ENCODE results near the gene GPR45. TPM values are rescaled to one million over a fixed set of nuclear protein-coding genes. Genes with fewer than 3 reads are reported as not detected.
"Not testable (repeated sequence)": the region's sequence is repeated elsewhere in the genome, so short reads cannot be mapped to it uniquely, and the experiment has no call there.

GPR45 gene
- total and polyA plus RNA-seq, 3 donors from 2014 or later = 0.68 to 0.74 TPM; not detected in 1

GRCh38 chr2:105243961-105244360, 2.4 kb downstream of the GPR45 start:
- WGBS, 2 donors = 65 to 67% methylated on average over 5 of the region's 5 CpGs

GRCh38 chr2:105244451-105244850, 2.9 kb downstream of the GPR45 start:
- Histone ChIP-seq H3K27me3 (no peaks in the 10 kb centered on the region), H3K36me3 (ENCODE audit: low read depth, missing control alignments) (no peaks in the 10 kb centered on the region), H3K4me1 (no peaks in the 10 kb centered on the region), H3K27ac (no peak overlapping the region), H3K4me3 (no peak overlapping the region), H3K9me3 (no peaks in the 10 kb centered on the region)
- TF ChIP-seq POLR2A (IDR thresholded peaks at IDR 0.05) (no peak), CTCF (IDR thresholded peaks at IDR 0.05) (no peak)
- DNase-seq = no peak
- intact Hi-C loops (cut with DNase I; ENCODE audit: low total_unique reads) = no loop called here
- 77 to 78% methylated on average over 3 of the region's 3 CpGs for WGBS, 2 donors

More at GRCh38 chr2:105243961-105244360, 2.4 kb downstream of the GPR45 start:
- Histone ChIP-seq H3K27ac (no peak overlapping the region), H3K27me3 (no peaks in the 10 kb centered on the region), H3K4me3 (no peak overlapping the region), H3K4me1 (no peaks in the 10 kb centered on the region), H3K36me3 (ENCODE audit: low read depth, missing control alignments) (no peaks in the 10 kb centered on the region), H3K9me3 (no peaks in the 10 kb centered on the region)
- no peak for DNase-seq
- TF ChIP-seq POLR2A (IDR thresholded peaks at IDR 0.05) (no peak), CTCF (IDR thresholded peaks at IDR 0.05) (no peak)
- intact Hi-C loops (cut with DNase I; ENCODE audit: low total_unique reads) = no loop called here

- 65 to 81% methylated on average over 4 of the region's 4 CpGs for WGBS, 2 donors
- Histone ChIP-seq H3K9me3 (no peaks in the 10 kb centered on the region), H3K36me3 (ENCODE audit: low read depth, missing control alignments) (no peaks in the 10 kb centered on the region), H3K27me3 (no peaks in the 10 kb centered on the region), H3K4me3 (no peak overlapping the region), H3K4me1 (peaks cover 4% of the 10 kb centered on the region), H3K27ac (no peak overlapping the region)
- DNase-seq = no peak
- intact Hi-C loops (cut with DNase I; ENCODE audit: low total_unique reads) = no loop called here
- TF ChIP-seq CTCF (IDR thresholded peaks at IDR 0.05) (no peak), POLR2A (IDR thresholded peaks at IDR 0.05) (no peak)
These were observed 7.0 kb downstream of the GPR45 start for GRCh38 chr2:105248316-105249070.

GRCh38 chr2:105249181-105249580, 7.6 kb downstream of the GPR45 start:
- Histone ChIP-seq H3K36me3 (ENCODE audit: low read depth, missing control alignments) (no peaks in the 10 kb centered on the region), H3K9me3 (no peaks in the 10 kb centered on the region), H3K4me3 (no peak overlapping the region), H3K27me3 (no peaks in the 10 kb centered on the region), H3K4me1 (peaks cover 4% of the 10 kb centered on the region), H3K27ac (no peak overlapping the region)
- no peak for DNase-seq
- intact Hi-C loops (cut with DNase I; ENCODE audit: low total_unique reads) = no loop called here
- no peak for TF ChIP-seq POLR2A (IDR thresholded peaks at IDR 0.05)
- TF ChIP-seq CTCF (IDR thresholded peaks at IDR 0.05) = no peak
- 58 to 61% methylated on average over 5 of the region's 5 CpGs for WGBS, 2 donors

GRCh38 chr2:105249891-105250290, 8.3 kb downstream of the GPR45 start:
- 38 to 46% methylated on average over 4 of the region's 4 CpGs for WGBS, 2 donors
- no peaks in the 10 kb centered on the region for H3K36me3 ChIP-seq (ENCODE audit: low read depth, missing control alignments)
- DNase-seq = no peak
- no peak for TF ChIP-seq CTCF (IDR thresholded peaks at IDR 0.05)
- TF ChIP-seq POLR2A (IDR thresholded peaks at IDR 0.05) = no peak
- intact Hi-C loops (cut with DNase I; ENCODE audit: low total_unique reads) = no loop called here
- H3K9me3 ChIP-seq = no peaks in the 10 kb centered on the region
- H3K27me3 ChIP-seq = no peaks in the 10 kb centered on the region
- peaks cover 4% of the 10 kb centered on the region for H3K4me1 ChIP-seq
- H3K4me3 ChIP-seq = no peak overlapping the region
- no peak overlapping the region for H3K27ac ChIP-seq

- H3K36me3 ChIP-seq (ENCODE audit: low read depth, missing control alignments); H3K27ac ChIP-seq; H3K4me1 ChIP-seq; H3K27me3 ChIP-seq; DNase-seq; H3K9me3 ChIP-seq; H3K4me3 ChIP-seq; intact Hi-C loops (cut with DNase I; ENCODE audit: low total_unique reads): not testable (repeated sequence)
- WGBS, 2 donors = 80 to 82% methylated on average over 7 to 36 of the region's 43 CpGs
These were observed 9.6 kb downstream of the GPR45 start for GRCh38 chr2:105251016-105251648.
